ELR (cell line): ENCODE measurements around the gene CYP2U1.
A peak's percentile ranks its signal among the peaks of the same experiment; 100 is the strongest.

Experiments
- DNase-seq: peaks from one replicate; pipeline ENCODE4 v3.0.0-alpha.2; 2015; ENCODE audit warnings: low read depth

The CYP2U1 gene

GRCh38 chr4:107987916-107988762 lies 56.8 kb downstream of the CYP2U1 start:
- no peak for DNase-seq

- DNase-seq = no peak
Observed at GRCh38 chr4:107988763-107989035, 57.4 kb downstream of the CYP2U1 start.

GRCh38 chr4:107989162-107989536 lies 57.8 kb downstream of the CYP2U1 start:
- DNase-seq = no peak

- peak; percentile 92 for DNase-seq
Observed at GRCh38 chr4:107989537-107990386, 58.4 kb downstream of the CYP2U1 start, which contains the start of gene HADH. TSS of gene HADH (plus strand) at chr4:107989889. CDS start at chr4:107989933, 44 bp downstream.

- no peak for DNase-seq
Observed at GRCh38 chr4:107991945-107992630, 60.7 kb downstream of the CYP2U1 start.

- no peak for DNase-seq
Observed at GRCh38 chr4:107993969-107994368, 62.6 kb downstream of the CYP2U1 start.

GRCh38 chr4:107994894-107995293 lies 63.5 kb downstream of the CYP2U1 start:
- DNase-seq = no peak

GRCh38 chr4:107996949-107997788 lies 65.8 kb downstream of the CYP2U1 start:
- DNase-seq = peak; percentile 71

GRCh38 chr4:107997794-107998193 lies 66.4 kb downstream of the CYP2U1 start:
- DNase-seq = no peak

GRCh38 chr4:107999932-108000539 lies 68.7 kb downstream of the CYP2U1 start:
- no peak for DNase-seq

GRCh38 chr4:108001540-108002135 lies 70.3 kb downstream of the CYP2U1 start:
- DNase-seq = peak; percentile 46
